Activated effector memory CD4-positive, alpha-beta T cell treated with anti-CD3 and anti-CD28 coated beads, Interleukin-2, amount 50 U/mL, for 16 hours (primary cell): ENCODE results near the gene CCDC183.

Experiments
- DNase-seq: peaks from one replicate; pipeline ENCODE4 v3.0.0-alpha.2; 2020

Gene CCDC183

GRCh38 chr9:136850866-136851775, 55.0 kb downstream of the CCDC183 start:
- no peak for DNase-seq

- DNase-seq = no peak
Observed at GRCh38 chr9:136851941-136852663, 56.0 kb downstream of the CCDC183 start, which contains the start of gene MAMDC4. TSS of gene MAMDC4 (plus strand) at chr9:136852346. CDS start at chr9:136852417, 71 bp downstream.

GRCh38 chr9:136852664-136853595, 56.8 kb downstream of the CCDC183 start:
- no peak for DNase-seq

- DNase-seq = no peak
Observed at GRCh38 chr9:136853596-136854112, 57.5 kb downstream of the CCDC183 start.

GRCh38 chr9:136854113-136854841, 58.1 kb downstream of the CCDC183 start:
- no peak for DNase-seq

- DNase-seq = no peak
Observed at GRCh38 chr9:136854842-136855460, 58.8 kb downstream of the CCDC183 start.

- no peak for DNase-seq
Observed at GRCh38 chr9:136855461-136856078, 59.4 kb downstream of the CCDC183 start.

GRCh38 chr9:136856079-136856476, 59.9 kb downstream of the CCDC183 start:
- DNase-seq = no peak

- DNase-seq = no peak
Observed at GRCh38 chr9:136856541-136857141, 60.5 kb downstream of the CCDC183 start.

GRCh38 chr9:136857166-136857565, 61.0 kb downstream of the CCDC183 start:
- peak; percentile 61 for DNase-seq
